HCT116 (cell line): ENCODE data around the gene SIPA1L3.

Experiments
- CEBPB ChIP-seq: IDR thresholded peaks from 2 replicates; pipeline ENCODE4 v1.6.1; 2012; ENCODE audit warnings: low read depth
- CTCF ChIP-seq, 3 experiments: fragments of 200-600 bp in 1 of 3; sonication (generic) in 1 of 3; IDR thresholded peaks in 2 of 3; conservative IDR thresholded peaks in 1 of 3; 2 replicates each; pipeline ENCODE4 v1.5.1; 2012 to 2017; ENCODE audit warnings: low read depth in 2 of 3, low read length in 2 of 3, antibody characterized with exemption in 1 of 3, borderline replicate concordance in 1 of 3, control low read depth in 1 of 3, mild to moderate bottlenecking in 1 of 3, mixed read lengths in 1 of 3, mixed run types in 1 of 3, moderate library complexity in 1 of 3; ENCODE audit not compliant: insufficient read depth in 1 of 3
- ELF1 ChIP-seq: IDR thresholded peaks from 2 replicates; pipeline ENCODE4 v1.6.1; 2012; ENCODE audit warnings: low read depth, borderline replicate concordance
- EZH2phosphoT487 ChIP-seq: fragments of 200-600 bp; IDR thresholded peaks from 2 replicates; pipeline ENCODE4 v1.6.1; 2018; ENCODE audit warnings: antibody characterized with exemption, borderline replicate concordance
- MAX ChIP-seq: IDR thresholded peaks from 2 replicates; pipeline ENCODE4 v1.6.1; 2012
- POLR2AphosphoS5 ChIP-seq: IDR thresholded peaks from 2 replicates; pipeline ENCODE4 v1.6.1; 2011; ENCODE audit warnings: mild to moderate bottlenecking, low read depth, low read length, moderate library complexity
- RAD21 ChIP-seq: IDR thresholded peaks from 2 replicates; pipeline ENCODE4 v1.6.1; 2012; ENCODE audit warnings: low read depth, mild to moderate bottlenecking
- REST ChIP-seq: IDR thresholded peaks from 2 replicates; pipeline ENCODE4 v1.6.1; 2012; ENCODE audit warnings: low read depth
- SIN3A ChIP-seq: IDR thresholded peaks from 2 replicates; pipeline ENCODE4 v1.6.1; 2012; ENCODE audit warnings: low read depth
- SP1 ChIP-seq: IDR thresholded peaks from 2 replicates; pipeline ENCODE4 v1.6.1; 2012; ENCODE audit warnings: low read depth
- ZNF274 ChIP-seq: fragments of 200-500 bp; sonication (Bioruptor generic); IDR thresholded peaks from 2 replicates; pipeline ENCODE4 v1.6.1; 2014; ENCODE audit warnings: mild to moderate bottlenecking, low read depth, low read length, inconsistent platforms

- no peak for TF ChIP-seq CTCF (IDR thresholded peaks at IDR 0.05 in 2 of 3, conservative IDR thresholded peaks at IDR 0.05 in 1 of 3; ENCODE audit: borderline replicate concordance in 1 of 3, insufficient read depth in 1 of 3, low read depth in 2 of 3, low read length in 2 of 3)
- no peak for TF ChIP-seq RAD21
- no peak for TF ChIP-seq POLR2AphosphoS5
- no peak for TF ChIP-seq CEBPB
- TF ChIP-seq EZH2phosphoT487: no peak
- TF ChIP-seq MAX: no peak
- TF ChIP-seq ELF1: no peak
- TF ChIP-seq SP1: no peak
- TF ChIP-seq REST: no peak
- no peak for TF ChIP-seq ZNF274
- no peak for TF ChIP-seq SIN3A
Observed at GRCh38 chr19:38100589-38100988, 193.6 kb downstream of the SIPA1L3 start.
